Measurements from ENCODE around the gene DUSP1. TPM values are rescaled to one million over a fixed set of nuclear protein-coding genes. Genes with fewer than 3 reads are reported as not detected.

The DUSP1 gene
- total RNA-seq, 5 donors from 2014 or later (not counting 1 experiment from before 2014, with no cell fraction given): 22.6 to 1,564 (median 28.9) TPM

- Mint-ChIP-seq H3K9me3 (peaks cover 5 to 8% (median 8%) of the 10 kb centered on the region in 3 donors), H3K4me1 (peaks cover 27 to 35% (median 33%) of the 10 kb centered on the region in 3 donors), H3K27me3 (no peaks in the 10 kb centered on the region), H3K27ac (no peak overlapping the region), H3K4me3 (no peak overlapping the region), H3K36me3 (peaks cover 10% of the 10 kb centered on the region)
- DNase-seq (no peak), ATAC-seq (replicated peaks in 1 of 4) (no peak)
- Histone ChIP-seq H3K4me1 (ENCODE audit: control insufficient read depth in 1 of 2, extremely low read depth in 1 of 2, insufficient read depth in 2 of 2, low read length in 2 of 2) (peaks cover 11 to 32% of the 10 kb centered on the region in 2 experiments), H3K36me3 (ENCODE audit: control insufficient read depth in 2 of 2, extremely low read depth in 1 of 2, insufficient read depth in 1 of 2, low read length in 1 of 2) (peaks cover 0 to under 1% of the 10 kb centered on the region in 2 donors), H3K27ac (ENCODE audit: low read length) (no peak overlapping the region), H3K27me3 (replicated peaks in 1 of 2; ENCODE audit: control insufficient read depth in 2 of 2, extremely low read depth in 1 of 2, insufficient read depth in 2 of 2, low read length in 1 of 2) (peaks cover 0 to 5% of the 10 kb centered on the region in 2 experiments), H3K4me3 (ENCODE audit: control insufficient read depth in 1 of 2, extremely low read depth in 1 of 2, low read length in 1 of 2) (no peak overlapping the region), H3K9me3 (no peaks in the 10 kb centered on the region)
- POLR2A ChIA-PET: no interaction called here
- 95% methylated on average over 28 of the region's 37 CpGs for WGBS (ENCODE audit: insufficient coverage)
- CTCF ChIA-PET: no interaction called here
Measured at GRCh38 chr5:172762214-172763119, 8.5 kb downstream of the DUSP1 start.

GRCh38 chr5:172760959-172761358 is 10.0 kb downstream of the DUSP1 start:
- Histone ChIP-seq H3K36me3 (ENCODE audit: control insufficient read depth in 2 of 2, extremely low read depth in 1 of 2, insufficient read depth in 1 of 2, low read length in 1 of 2) (no peaks in the 10 kb centered on the region), H3K4me1 (ENCODE audit: control insufficient read depth in 1 of 2, extremely low read depth in 1 of 2, insufficient read depth in 2 of 2, low read length in 2 of 2) (peaks cover 11 to 24% of the 10 kb centered on the region in 2 experiments), H3K27me3 (replicated peaks in 1 of 2; ENCODE audit: control insufficient read depth in 2 of 2, extremely low read depth in 1 of 2, insufficient read depth in 2 of 2, low read length in 1 of 2) (peaks cover 0 to 10% of the 10 kb centered on the region in 2 experiments), H3K9me3 (no peaks in the 10 kb centered on the region), H3K27ac (ENCODE audit: low read length) (no peak overlapping the region), H3K4me3 (ENCODE audit: control insufficient read depth in 1 of 2, extremely low read depth in 1 of 2, low read length in 1 of 2) (no peak overlapping the region)
- H3K9me3 Mint-ChIP-seq: peaks cover 5 to 8% (median 8%) of the 10 kb centered on the region in 3 donors
- H3K27me3 Mint-ChIP-seq: no peaks in the 10 kb centered on the region
- peaks cover 16 to 23% (median 20%) of the 10 kb centered on the region in 3 donors for H3K4me1 Mint-ChIP-seq
- peaks cover 5% of the 10 kb centered on the region for H3K36me3 Mint-ChIP-seq
- ChIA-PET POLR2A (interaction anchor here (0.6 to 1.2 kb wide), 5 partner anchors 9 to 765 kb away, joined by 3 to 10 read pairs (median 5); partner anchors contain the start of gene DUSP1 (in 1 of the 2)), CTCF (interaction anchor here (0.6 to 2.6 kb wide), 8 partner anchors 37 to 857 kb away, joined by 3 to 8 read pairs (median 4); no protein-coding TSS in a partner anchor)
- peak overlapping the region in 1 of 2 donors; percentile 9 for H3K27ac Mint-ChIP-seq
- DNase-seq: no peak
- ATAC-seq (replicated peaks in 1 of 4): no peak
- no peak overlapping the region for H3K4me3 Mint-ChIP-seq
- WGBS (ENCODE audit: insufficient coverage): 80% methylated on average over 2 of the region's 2 CpGs

GRCh38 chr5:172760136-172760535 is 10.9 kb downstream of the DUSP1 start:
- H3K4me3 ChIP-seq (ENCODE audit: control insufficient read depth in 1 of 2, extremely low read depth in 1 of 2, low read length in 1 of 2): no peak overlapping the region
- CTCF ChIA-PET: interaction anchor here (0.7 to 2.6 kb wide), 5 partner anchors 23 to 732 kb away, joined by 3 to 8 read pairs (median 4); no protein-coding TSS in a partner anchor
- POLR2A ChIA-PET: interaction anchor here in 1 of 2 donors (1.2 kb wide), 1 partner anchor 10 kb away, joined by 5 read pairs; no protein-coding TSS in a partner anchor
- no peak for DNase-seq
- H3K4me1 ChIP-seq (ENCODE audit: control insufficient read depth in 1 of 2, extremely low read depth in 1 of 2, insufficient read depth in 2 of 2, low read length in 2 of 2): peaks cover 7 to 17% of the 10 kb centered on the region in 2 experiments
- Mint-ChIP-seq H3K27me3 (no peaks in the 10 kb centered on the region), H3K4me3 (no peak overlapping the region), H3K9me3 (peaks cover 5 to 8% (median 8%) of the 10 kb centered on the region in 3 donors), H3K4me1 (peaks cover 7 to 15% (median 12%) of the 10 kb centered on the region in 3 donors), H3K27ac (no peak overlapping the region), H3K36me3 (peaks cover 5% of the 10 kb centered on the region)
- WGBS (ENCODE audit: insufficient coverage): no CpG with 5 or more reads among the region's 1 CpG
- H3K9me3 ChIP-seq: no peaks in the 10 kb centered on the region
- H3K36me3 ChIP-seq (ENCODE audit: control insufficient read depth in 2 of 2, extremely low read depth in 1 of 2, insufficient read depth in 1 of 2, low read length in 1 of 2): no peaks in the 10 kb centered on the region
- no peak overlapping the region for H3K27ac ChIP-seq (ENCODE audit: low read length)
- no peak for ATAC-seq (replicated peaks in 1 of 4)
- H3K27me3 ChIP-seq (replicated peaks in 1 of 2; ENCODE audit: control insufficient read depth in 2 of 2, extremely low read depth in 1 of 2, insufficient read depth in 2 of 2, low read length in 1 of 2): peaks cover 0 to 10% of the 10 kb centered on the region in 2 experiments

GRCh38 chr5:172758834-172759149 is 12.2 kb downstream of the DUSP1 start:
- H3K4me3 Mint-ChIP-seq: no peak overlapping the region
- H3K9me3 ChIP-seq: no peaks in the 10 kb centered on the region
- H3K27ac Mint-ChIP-seq: no peak overlapping the region
- ChIA-PET POLR2A (no interaction called here), CTCF (no interaction called here)
- ATAC-seq (replicated peaks in 1 of 4) (no peak), DNase-seq (no peak)
- peaks cover 5% of the 10 kb centered on the region for H3K36me3 Mint-ChIP-seq
- H3K27ac ChIP-seq (ENCODE audit: low read length): no peak overlapping the region
- 91% methylated on average over 6 of the region's 6 CpGs for WGBS (ENCODE audit: insufficient coverage)
- H3K9me3 Mint-ChIP-seq: peaks cover 5 to 8% (median 8%) of the 10 kb centered on the region in 3 donors
- peaks cover 0 to 4% of the 10 kb centered on the region in 2 experiments for H3K4me1 ChIP-seq (ENCODE audit: control insufficient read depth in 1 of 2, extremely low read depth in 1 of 2, insufficient read depth in 2 of 2, low read length in 2 of 2)
- H3K4me3 ChIP-seq (ENCODE audit: control insufficient read depth in 1 of 2, extremely low read depth in 1 of 2, low read length in 1 of 2): no peak overlapping the region
- no peaks in the 10 kb centered on the region for H3K27me3 Mint-ChIP-seq
- peaks cover 0 to 10% of the 10 kb centered on the region in 2 experiments for H3K27me3 ChIP-seq (replicated peaks in 1 of 2; ENCODE audit: control insufficient read depth in 2 of 2, extremely low read depth in 1 of 2, insufficient read depth in 2 of 2, low read length in 1 of 2)
- H3K4me1 Mint-ChIP-seq: peaks cover 0 to 2% (median 0%) of the 10 kb centered on the region in 3 donors
- no peaks in the 10 kb centered on the region for H3K36me3 ChIP-seq (ENCODE audit: control insufficient read depth in 2 of 2, extremely low read depth in 1 of 2, insufficient read depth in 1 of 2, low read length in 1 of 2)

- Histone ChIP-seq H3K27me3 (replicated peaks in 1 of 2; ENCODE audit: control insufficient read depth in 2 of 2, extremely low read depth in 1 of 2, insufficient read depth in 2 of 2, low read length in 1 of 2) (peaks cover 0 to 10% of the 10 kb centered on the region in 2 experiments), H3K4me1 (ENCODE audit: control insufficient read depth in 1 of 2, extremely low read depth in 1 of 2, insufficient read depth in 2 of 2, low read length in 2 of 2) (no peaks in the 10 kb centered on the region), H3K4me3 (ENCODE audit: control insufficient read depth in 1 of 2, extremely low read depth in 1 of 2, low read length in 1 of 2) (no peak overlapping the region), H3K27ac (ENCODE audit: low read length) (no peak overlapping the region), H3K9me3 (no peaks in the 10 kb centered on the region), H3K36me3 (ENCODE audit: control insufficient read depth in 2 of 2, extremely low read depth in 1 of 2, insufficient read depth in 1 of 2, low read length in 1 of 2) (no peaks in the 10 kb centered on the region)
- no peaks in the 10 kb centered on the region for H3K4me1 Mint-ChIP-seq
- no peak overlapping the region for H3K4me3 Mint-ChIP-seq
- no peak for DNase-seq
- WGBS (ENCODE audit: insufficient coverage): 95% methylated on average over 4 of the region's 19 CpGs
- CTCF ChIA-PET: no interaction called here
- no peak for ATAC-seq (replicated peaks in 1 of 4)
- H3K27me3 Mint-ChIP-seq: no peaks in the 10 kb centered on the region
- H3K9me3 Mint-ChIP-seq: peaks cover 5 to 8% (median 8%) of the 10 kb centered on the region in 3 donors
- H3K36me3 Mint-ChIP-seq: peaks cover 5% of the 10 kb centered on the region
- POLR2A ChIA-PET: no interaction called here
- no peak overlapping the region for H3K27ac Mint-ChIP-seq
Measured at GRCh38 chr5:172758077-172758833, 12.7 kb downstream of the DUSP1 start.

GRCh38 chr5:172757394-172758010 is 13.5 kb downstream of the DUSP1 start:
- Mint-ChIP-seq H3K36me3 (peaks cover 5% of the 10 kb centered on the region), H3K4me3 (no peak overlapping the region), H3K27me3 (no peaks in the 10 kb centered on the region), H3K27ac (no peak overlapping the region), H3K9me3 (peaks cover 5 to 8% (median 8%) of the 10 kb centered on the region in 3 donors), H3K4me1 (no peaks in the 10 kb centered on the region)
- Histone ChIP-seq H3K4me1 (ENCODE audit: control insufficient read depth in 1 of 2, extremely low read depth in 1 of 2, insufficient read depth in 2 of 2, low read length in 2 of 2) (no peaks in the 10 kb centered on the region), H3K36me3 (ENCODE audit: control insufficient read depth in 2 of 2, extremely low read depth in 1 of 2, insufficient read depth in 1 of 2, low read length in 1 of 2) (no peaks in the 10 kb centered on the region), H3K4me3 (ENCODE audit: control insufficient read depth in 1 of 2, extremely low read depth in 1 of 2, low read length in 1 of 2) (no peak overlapping the region), H3K27me3 (replicated peaks in 1 of 2; ENCODE audit: control insufficient read depth in 2 of 2, extremely low read depth in 1 of 2, insufficient read depth in 2 of 2, low read length in 1 of 2) (peaks cover 0 to 10% of the 10 kb centered on the region in 2 experiments), H3K9me3 (no peaks in the 10 kb centered on the region), H3K27ac (ENCODE audit: low read length) (no peak overlapping the region)
- WGBS (ENCODE audit: insufficient coverage): 83% methylated on average over 7 of the region's 9 CpGs
- POLR2A ChIA-PET: no interaction called here
- CTCF ChIA-PET: no interaction called here
- ATAC-seq (replicated peaks in 1 of 4) (no peak), DNase-seq (no peak)
